Measurements from ENCODE around the gene TWF2.

DNA sequence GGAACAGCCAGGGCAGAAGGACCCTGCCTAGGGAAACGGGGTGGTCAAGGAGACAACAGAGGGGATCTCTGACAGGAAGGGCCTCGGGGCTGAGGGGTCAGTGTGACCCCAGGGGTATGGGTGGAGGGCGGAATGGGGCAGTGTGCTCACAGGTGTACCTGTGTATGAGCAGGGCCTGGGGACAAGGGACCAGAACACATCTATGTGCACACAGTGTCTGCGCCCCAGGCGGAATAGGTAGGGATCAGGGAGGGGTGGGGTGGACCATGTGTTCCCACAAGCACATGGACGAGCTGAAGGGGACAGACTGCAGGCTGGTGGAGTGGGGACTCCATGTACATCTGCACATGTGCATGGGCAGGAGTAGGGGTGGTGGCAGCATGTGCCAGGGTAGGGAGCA, 8.5 kb downstream of the TWF2 start:
- no peak for TF ChIP-seq CTCF (conservative IDR thresholded peaks at IDR 0.05; ENCODE audit: low read length)
- no peak for TF ChIP-seq EZH2phosphoT487 (IDR thresholded peaks at IDR 0.05; ENCODE audit: borderline replicate concordance)
